BE2C (cell line): ENCODE results near the gene RRP1B.

ENCODE experiments used
- DNase-seq: peaks from one replicate; pipeline ENCODE4 v3.0.0-alpha.2; 2020
- H3K27me3 ChIP-seq: fragments of 250-450 bp; sonication (Bioruptor Pico); 2 replicates; pipeline ENCODE4 v1.5.1; 2020; ENCODE audit warnings: mild to moderate bottlenecking
- H3K36me3 ChIP-seq: fragments of 250-450 bp; sonication (Bioruptor Pico); 2 replicates; pipeline ENCODE4 v1.5.1; 2020; ENCODE audit warnings: mild to moderate bottlenecking
- H3K4me1 ChIP-seq: fragments of 250-450 bp; sonication (Bioruptor Pico); 2 replicates; pipeline ENCODE4 v1.5.1; 2020
- H3K4me3 ChIP-seq: 2 replicates; pipeline ENCODE4 v1.5.1; 2011; ENCODE audit warnings: low read depth, low read length
- H3K9me3 ChIP-seq: fragments of 250-450 bp; sonication (Bioruptor Pico); 2 replicates; pipeline ENCODE4 v1.5.1; 2020
- CTCF ChIP-seq: IDR thresholded peaks from 2 replicates; pipeline ENCODE4 v1.5.1; 2012; ENCODE audit warnings: mild to moderate bottlenecking, low read depth, low read length

Gene RRP1B

GRCh38 chr21:43717967-43718871, 58.9 kb downstream of the RRP1B start:
- H3K4me3 ChIP-seq, result peak overlapping the region; percentile 83
- DNase-seq, result no peak
- no peak for TF ChIP-seq CTCF

GRCh38 chr21:43718872-43719747, 59.8 kb downstream of the RRP1B start, which contains the start of gene PDXK:
TSS of gene PDXK (plus strand) at chr21:43719129. CDS start at chr21:43719295, 166 bp downstream.
- H3K36me3 ChIP-seq, result no peaks in the 10 kb centered on the region; the same call in 1 of the 2 replicates
- 0 out of 2 replicates have a peak, but pooled peaks have one; percentile 9 for TF ChIP-seq CTCF
- H3K27me3 ChIP-seq, result no peaks in the 10 kb centered on the region
- peak; percentile 90 for DNase-seq
- no peaks in the 10 kb centered on the region for H3K9me3 ChIP-seq
- no peaks in the 10 kb centered on the region for H3K4me1 ChIP-seq
- H3K4me3 ChIP-seq, result peak within 1 kb of the TSS; percentile 83

More at GRCh38 chr21:43717967-43718871, 58.9 kb downstream of the RRP1B start:
- Histone ChIP-seq H3K36me3 (no peaks in the 10 kb centered on the region), H3K27me3 (no peaks in the 10 kb centered on the region), H3K4me1 (no peaks in the 10 kb centered on the region), H3K9me3 (no peaks in the 10 kb centered on the region)

GRCh38 chr21:43719748-43720538, 60.6 kb downstream of the RRP1B start:
- H3K9me3 ChIP-seq, result no peaks in the 10 kb centered on the region
- no peak for DNase-seq
- H3K4me3 ChIP-seq, result peak overlapping the region; percentile 83
- H3K27me3 ChIP-seq, result no peaks in the 10 kb centered on the region
- H3K36me3 ChIP-seq, result no peaks in the 10 kb centered on the region; the same call in 1 of the 2 replicates
- no peaks in the 10 kb centered on the region for H3K4me1 ChIP-seq
- TF ChIP-seq CTCF, result no peak

DNA sequence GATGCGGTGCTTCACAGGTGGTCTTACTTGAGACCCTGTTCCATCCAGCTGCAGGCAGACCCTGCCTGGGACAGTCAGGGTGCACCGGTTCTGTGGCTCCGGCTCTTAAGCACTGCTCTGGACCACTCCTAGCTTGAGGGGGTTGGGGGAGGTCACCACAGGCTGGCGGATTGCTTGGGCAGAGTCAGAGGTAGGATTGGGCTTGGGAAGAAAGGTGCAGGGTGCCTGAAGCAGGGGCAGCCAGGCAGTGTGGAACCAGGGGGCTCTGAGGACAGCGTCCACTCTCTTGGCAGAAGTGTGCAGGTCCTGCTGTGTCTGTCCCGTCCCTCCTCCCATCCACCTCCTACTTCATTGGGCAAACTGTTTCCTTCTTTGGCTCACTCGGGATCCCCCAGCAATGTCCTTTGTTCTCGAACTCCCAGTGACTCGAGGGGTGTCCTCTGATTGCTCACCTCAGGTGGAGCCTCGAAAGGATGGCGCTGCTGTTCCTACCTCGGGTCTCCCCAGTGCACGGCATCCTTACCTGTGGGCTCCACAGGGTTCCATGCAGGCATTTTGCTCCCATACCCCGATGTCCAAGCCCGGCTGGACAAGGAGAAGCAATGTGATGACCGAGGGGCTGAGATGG, 61.3 kb downstream of the RRP1B start:
- H3K4me1 ChIP-seq, result no peaks in the 10 kb centered on the region
- TF ChIP-seq CTCF, result no peak
- peak overlapping the region; percentile 83; the same call in 1 of the 2 replicates for H3K4me3 ChIP-seq
- no peaks in the 10 kb centered on the region; the same call in 1 of the 2 replicates for H3K36me3 ChIP-seq
- no peaks in the 10 kb centered on the region for H3K27me3 ChIP-seq
- DNase-seq, result no peak
- no peaks in the 10 kb centered on the region for H3K9me3 ChIP-seq

- no peaks in the 10 kb centered on the region; the same call in 1 of the 2 replicates for H3K4me1 ChIP-seq
Observed at GRCh38 chr21:43721206-43721605, 61.8 kb downstream of the RRP1B start.

More at GRCh38 chr21:43721206-43721605, 61.8 kb downstream of the RRP1B start:
- TF ChIP-seq CTCF, result no peak
- H3K4me3 ChIP-seq, result no peak overlapping the region
- H3K27me3 ChIP-seq, result no peaks in the 10 kb centered on the region
- no peaks in the 10 kb centered on the region; the same call in 1 of the 2 replicates for H3K36me3 ChIP-seq
- H3K9me3 ChIP-seq, result no peaks in the 10 kb centered on the region
- no peak for DNase-seq
